ENCODE data around the gene FAM219B. TPM values are rescaled to one million over a fixed set of nuclear protein-coding genes. Genes with fewer than 3 reads are reported as not detected.
A peak's percentile ranks its signal among the peaks of the same experiment; 100 is the strongest.

Gene FAM219B
- total and polyA plus RNA-seq, 2 experiments from 2014 or later, result 28.8 to 61.4 TPM

DNA sequence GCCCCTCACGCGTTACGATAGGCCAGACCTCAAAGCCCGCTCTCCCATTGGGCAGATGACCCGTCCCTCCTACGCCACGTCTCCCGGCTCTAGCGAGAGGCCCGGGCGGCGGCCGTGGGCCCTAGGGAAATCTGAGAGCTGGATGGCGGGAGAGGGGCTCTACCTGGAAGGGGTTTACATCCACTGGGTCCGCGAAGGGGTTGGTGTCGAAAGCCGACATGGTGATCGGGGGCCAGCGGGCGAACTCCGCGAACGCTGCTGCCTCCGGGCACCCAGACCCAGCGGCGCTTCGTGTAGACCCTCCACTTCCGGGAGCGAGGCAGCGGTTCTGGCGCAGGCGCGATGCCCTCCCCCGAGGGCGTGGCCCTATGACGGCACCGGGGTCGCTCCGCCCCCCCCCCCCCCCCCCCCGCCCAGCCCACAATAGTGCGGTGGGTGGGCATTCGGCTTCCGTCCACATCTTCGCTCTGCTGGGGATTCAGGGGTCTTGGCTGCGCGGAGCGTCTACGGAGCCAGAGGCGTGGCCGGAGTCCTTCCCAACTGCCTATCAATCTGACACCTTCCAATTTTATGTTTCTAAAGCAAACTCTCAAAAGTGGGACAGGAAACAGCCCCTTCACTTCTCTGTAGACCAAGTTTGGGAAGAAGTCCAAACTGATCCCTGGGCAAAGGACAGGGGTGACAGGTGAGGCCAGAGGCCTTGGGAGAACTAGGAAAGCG lies 33.5 kb downstream of the FAM219B start, which contains the start of gene SCAMP2:
Gene SCAMP2, minus strand, starts transcription at position 330 of the 720 bp plus-strand sequence. Its CDS starts 110 bp downstream, at position 220.
- Histone ChIP-seq H3K36me3 (ENCODE audit: insufficient read depth) (no peaks in the 10 kb centered on the region), H2AFZ (peak within 1 kb of the TSS; percentile 100), H3K79me2 (replicated peaks; ENCODE audit: insufficient read depth) (peaks cover 44% of the 10 kb centered on the region), H3K27ac (ENCODE audit: low read depth) (peak within 1 kb of the TSS; percentile 87; the same call in 1 of the 2 replicates), H3F3A (replicated peaks; ENCODE audit: low read depth) (0 out of 2 replicates have a peak, but pooled peaks cover 8% of the 10 kb centered on the region), H3K27me3 (ENCODE audit: insufficient read depth) (no peaks in the 10 kb centered on the region), H3K4me2 (peak within 1 kb of the TSS; percentile 96), H3K4me1 (ENCODE audit: insufficient read depth) (no peaks in the 10 kb centered on the region), H4K20me1 (replicated peaks; ENCODE audit: insufficient read depth) (peaks cover 17% of the 10 kb centered on the region), H3K9me2 (ENCODE audit: insufficient read depth) (no peaks in the 10 kb centered on the region), H3K4me3 (peak within 1 kb of the TSS; percentile 83)
- peak within 1 kb of the TSS; percentile 86 for H3K4me3 Mint-ChIP-seq
- ATAC-seq (peak; percentile 97), DNase-seq (ENCODE audit: low spot score) (peak; percentile 99)
- H3K9me3 Mint-ChIP-seq, result no peaks in the 10 kb centered on the region
- peaks cover 7% of the 10 kb centered on the region; the same call in 2 of the 3 replicates for H3K36me3 Mint-ChIP-seq (ENCODE audit: low read depth)
- H3K4me1 Mint-ChIP-seq, result peaks cover 18% of the 10 kb centered on the region
- H3K27me3 Mint-ChIP-seq (ENCODE audit: insufficient read depth, low read depth, poor library complexity), result peaks cover 18% of the 10 kb centered on the region
- H3K27ac Mint-ChIP-seq, result peak within 1 kb of the TSS; percentile 97
- TF ChIP-seq EZH2 (IDR thresholded peaks at IDR 0.05; ENCODE audit: low read depth, unreplicated experiment) (no peak), EZH2phosphoT487 (IDR thresholded peaks at IDR 0.05; ENCODE audit: unreplicated experiment) (no peak), POLR2AphosphoS5 (IDR thresholded peaks at IDR 0.05; ENCODE audit: low read depth) (peak; percentile 90), STAT1 (IDR thresholded peaks at IDR 0.05; ENCODE audit: unreplicated experiment) (no peak), JUNB (IDR thresholded peaks at IDR 0.05; ENCODE audit: unreplicated experiment) (no peak), ZNF331 (CRISPR knock-in tag; IDR thresholded peaks at IDR 0.05; ENCODE audit: low read depth) (no peak), CREB1 (CRISPR knock-in tag; IDR thresholded peaks at IDR 0.05; ENCODE audit: low read depth) (peak; percentile 87), ZNF114 (CRISPR knock-in tag; IDR thresholded peaks at IDR 0.05) (no peak), NANOG (IDR thresholded peaks at IDR 0.05; ENCODE audit: borderline replicate concordance) (no peak)
- TF ChIP-seq, protein P1, sequence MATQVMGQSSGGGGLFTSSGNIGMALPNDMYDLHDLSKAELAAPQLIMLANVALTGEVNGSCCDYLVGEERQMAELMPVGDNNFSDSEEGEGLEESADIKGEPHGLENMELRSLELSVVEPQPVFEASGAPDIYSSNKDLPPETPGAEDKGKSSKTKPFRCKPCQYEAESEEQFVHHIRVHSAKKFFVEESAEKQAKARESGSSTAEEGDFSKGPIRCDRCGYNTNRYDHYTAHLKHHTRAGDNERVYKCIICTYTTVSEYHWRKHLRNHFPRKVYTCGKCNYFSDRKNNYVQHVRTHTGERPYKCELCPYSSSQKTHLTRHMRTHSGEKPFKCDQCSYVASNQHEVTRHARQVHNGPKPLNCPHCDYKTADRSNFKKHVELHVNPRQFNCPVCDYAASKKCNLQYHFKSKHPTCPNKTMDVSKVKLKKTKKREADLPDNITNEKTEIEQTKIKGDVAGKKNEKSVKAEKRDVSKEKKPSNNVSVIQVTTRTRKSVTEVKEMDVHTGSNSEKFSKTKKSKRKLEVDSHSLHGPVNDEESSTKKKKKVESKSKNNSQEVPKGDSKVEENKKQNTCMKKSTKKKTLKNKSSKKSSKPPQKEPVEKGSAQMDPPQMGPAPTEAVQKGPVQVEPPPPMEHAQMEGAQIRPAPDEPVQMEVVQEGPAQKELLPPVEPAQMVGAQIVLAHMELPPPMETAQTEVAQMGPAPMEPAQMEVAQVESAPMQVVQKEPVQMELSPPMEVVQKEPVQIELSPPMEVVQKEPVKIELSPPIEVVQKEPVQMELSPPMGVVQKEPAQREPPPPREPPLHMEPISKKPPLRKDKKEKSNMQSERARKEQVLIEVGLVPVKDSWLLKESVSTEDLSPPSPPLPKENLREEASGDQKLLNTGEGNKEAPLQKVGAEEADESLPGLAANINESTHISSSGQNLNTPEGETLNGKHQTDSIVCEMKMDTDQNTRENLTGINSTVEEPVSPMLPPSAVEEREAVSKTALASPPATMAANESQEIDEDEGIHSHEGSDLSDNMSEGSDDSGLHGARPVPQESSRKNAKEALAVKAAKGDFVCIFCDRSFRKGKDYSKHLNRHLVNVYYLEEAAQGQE (IDR thresholded peaks at IDR 0.05; ENCODE audit: unreplicated experiment), result no peak
- TF ChIP-seq, protein P2, sequence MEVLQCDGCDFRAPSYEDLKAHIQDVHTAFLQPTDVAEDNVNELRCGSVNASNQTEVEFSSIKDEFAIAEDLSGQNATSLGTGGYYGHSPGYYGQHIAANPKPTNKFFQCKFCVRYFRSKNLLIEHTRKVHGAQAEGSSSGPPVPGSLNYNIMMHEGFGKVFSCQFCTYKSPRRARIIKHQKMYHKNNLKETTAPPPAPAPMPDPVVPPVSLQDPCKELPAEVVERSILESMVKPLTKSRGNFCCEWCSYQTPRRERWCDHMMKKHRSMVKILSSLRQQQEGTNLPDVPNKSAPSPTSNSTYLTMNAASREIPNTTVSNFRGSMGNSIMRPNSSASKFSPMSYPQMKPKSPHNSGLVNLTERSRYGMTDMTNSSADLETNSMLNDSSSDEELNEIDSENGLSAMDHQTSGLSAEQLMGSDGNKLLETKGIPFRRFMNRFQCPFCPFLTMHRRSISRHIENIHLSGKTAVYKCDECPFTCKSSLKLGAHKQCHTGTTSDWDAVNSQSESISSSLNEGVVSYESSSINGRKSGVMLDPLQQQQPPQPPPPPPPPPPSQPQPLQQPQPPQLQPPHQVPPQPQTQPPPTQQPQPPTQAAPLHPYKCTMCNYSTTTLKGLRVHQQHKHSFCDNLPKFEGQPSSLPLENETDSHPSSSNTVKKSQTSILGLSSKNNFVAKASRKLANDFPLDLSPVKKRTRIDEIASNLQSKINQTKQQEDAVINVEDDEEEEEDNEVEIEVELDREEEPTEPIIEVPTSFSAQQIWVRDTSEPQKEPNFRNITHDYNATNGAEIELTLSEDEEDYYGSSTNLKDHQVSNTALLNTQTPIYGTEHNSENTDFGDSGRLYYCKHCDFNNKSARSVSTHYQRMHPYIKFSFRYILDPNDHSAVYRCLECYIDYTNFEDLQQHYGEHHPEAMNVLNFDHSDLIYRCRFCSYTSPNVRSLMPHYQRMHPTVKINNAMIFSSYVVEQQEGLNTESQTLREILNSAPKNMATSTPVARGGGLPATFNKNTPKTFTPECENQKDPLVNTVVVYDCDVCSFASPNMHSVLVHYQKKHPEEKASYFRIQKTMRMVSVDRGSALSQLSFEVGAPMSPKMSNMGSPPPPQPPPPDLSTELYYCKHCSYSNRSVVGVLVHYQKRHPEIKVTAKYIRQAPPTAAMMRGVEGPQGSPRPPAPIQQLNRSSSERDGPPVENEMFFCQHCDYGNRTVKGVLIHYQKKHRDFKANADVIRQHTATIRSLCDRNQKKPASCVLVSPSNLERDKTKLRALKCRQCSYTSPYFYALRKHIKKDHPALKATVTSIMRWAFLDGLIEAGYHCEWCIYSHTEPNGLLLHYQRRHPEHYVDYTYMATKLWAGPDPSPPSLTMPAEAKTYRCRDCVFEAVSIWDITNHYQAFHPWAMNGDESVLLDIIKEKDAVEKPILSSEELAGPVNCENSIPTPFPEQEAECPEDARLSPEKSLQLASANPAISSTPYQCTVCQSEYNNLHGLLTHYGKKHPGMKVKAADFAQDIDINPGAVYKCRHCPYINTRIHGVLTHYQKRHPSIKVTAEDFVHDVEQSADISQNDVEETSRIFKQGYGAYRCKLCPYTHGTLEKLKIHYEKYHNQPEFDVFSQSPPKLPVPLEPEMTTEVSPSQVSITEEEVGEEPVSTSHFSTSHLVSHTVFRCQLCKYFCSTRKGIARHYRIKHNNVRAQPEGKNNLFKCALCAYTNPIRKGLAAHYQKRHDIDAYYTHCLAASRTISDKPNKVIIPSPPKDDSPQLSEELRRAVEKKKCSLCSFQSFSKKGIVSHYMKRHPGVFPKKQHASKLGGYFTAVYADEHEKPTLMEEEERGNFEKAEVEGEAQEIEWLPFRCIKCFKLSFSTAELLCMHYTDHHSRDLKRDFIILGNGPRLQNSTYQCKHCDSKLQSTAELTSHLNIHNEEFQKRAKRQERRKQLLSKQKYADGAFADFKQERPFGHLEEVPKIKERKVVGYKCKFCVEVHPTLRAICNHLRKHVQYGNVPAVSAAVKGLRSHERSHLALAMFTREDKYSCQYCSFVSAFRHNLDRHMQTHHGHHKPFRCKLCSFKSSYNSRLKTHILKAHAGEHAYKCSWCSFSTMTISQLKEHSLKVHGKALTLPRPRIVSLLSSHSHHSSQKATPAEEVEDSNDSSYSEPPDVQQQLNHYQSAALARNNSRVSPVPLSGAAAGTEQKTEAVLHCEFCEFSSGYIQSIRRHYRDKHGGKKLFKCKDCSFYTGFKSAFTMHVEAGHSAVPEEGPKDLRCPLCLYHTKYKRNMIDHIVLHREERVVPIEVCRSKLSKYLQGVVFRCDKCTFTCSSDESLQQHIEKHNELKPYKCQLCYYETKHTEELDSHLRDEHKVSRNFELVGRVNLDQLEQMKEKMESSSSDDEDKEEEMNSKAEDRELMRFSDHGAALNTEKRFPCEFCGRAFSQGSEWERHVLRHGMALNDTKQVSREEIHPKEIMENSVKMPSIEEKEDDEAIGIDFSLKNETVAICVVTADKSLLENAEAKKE (CRISPR knock-in tag; IDR thresholded peaks at IDR 0.05), result no peak
- TF ChIP-seq, protein P3, sequence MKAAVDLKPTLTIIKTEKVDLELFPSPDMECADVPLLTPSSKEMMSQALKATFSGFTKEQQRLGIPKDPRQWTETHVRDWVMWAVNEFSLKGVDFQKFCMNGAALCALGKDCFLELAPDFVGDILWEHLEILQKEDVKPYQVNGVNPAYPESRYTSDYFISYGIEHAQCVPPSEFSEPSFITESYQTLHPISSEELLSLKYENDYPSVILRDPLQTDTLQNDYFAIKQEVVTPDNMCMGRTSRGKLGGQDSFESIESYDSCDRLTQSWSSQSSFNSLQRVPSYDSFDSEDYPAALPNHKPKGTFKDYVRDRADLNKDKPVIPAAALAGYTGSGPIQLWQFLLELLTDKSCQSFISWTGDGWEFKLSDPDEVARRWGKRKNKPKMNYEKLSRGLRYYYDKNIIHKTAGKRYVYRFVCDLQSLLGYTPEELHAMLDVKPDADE (IDR thresholded peaks at IDR 0.05), result no peak
- TF ChIP-seq, protein P4, sequence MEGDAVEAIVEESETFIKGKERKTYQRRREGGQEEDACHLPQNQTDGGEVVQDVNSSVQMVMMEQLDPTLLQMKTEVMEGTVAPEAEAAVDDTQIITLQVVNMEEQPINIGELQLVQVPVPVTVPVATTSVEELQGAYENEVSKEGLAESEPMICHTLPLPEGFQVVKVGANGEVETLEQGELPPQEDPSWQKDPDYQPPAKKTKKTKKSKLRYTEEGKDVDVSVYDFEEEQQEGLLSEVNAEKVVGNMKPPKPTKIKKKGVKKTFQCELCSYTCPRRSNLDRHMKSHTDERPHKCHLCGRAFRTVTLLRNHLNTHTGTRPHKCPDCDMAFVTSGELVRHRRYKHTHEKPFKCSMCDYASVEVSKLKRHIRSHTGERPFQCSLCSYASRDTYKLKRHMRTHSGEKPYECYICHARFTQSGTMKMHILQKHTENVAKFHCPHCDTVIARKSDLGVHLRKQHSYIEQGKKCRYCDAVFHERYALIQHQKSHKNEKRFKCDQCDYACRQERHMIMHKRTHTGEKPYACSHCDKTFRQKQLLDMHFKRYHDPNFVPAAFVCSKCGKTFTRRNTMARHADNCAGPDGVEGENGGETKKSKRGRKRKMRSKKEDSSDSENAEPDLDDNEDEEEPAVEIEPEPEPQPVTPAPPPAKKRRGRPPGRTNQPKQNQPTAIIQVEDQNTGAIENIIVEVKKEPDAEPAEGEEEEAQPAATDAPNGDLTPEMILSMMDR (conservative IDR thresholded peaks at IDR 0.05; ENCODE audit: low read depth in 2 of 2), result no peak
